PC-9 (cell line): ENCODE results near the gene FAM83C. TPM values are rescaled to one million over a fixed set of nuclear protein-coding genes. Genes with fewer than 3 reads are reported as not detected.
"Not testable (repeated sequence)": the region's sequence is repeated elsewhere in the genome, so short reads cannot be mapped to it uniquely, and the experiment has no call there.

Source experiments
- BruUV-seq: library from RNA; stranded (reverse); fragments of 400-500 nt; replicated peaks from 2 replicates; lab custom pipeline; 2021; lab: Mats Ljungman, UMichigan
- CTCF ChIA-PET: fragments of 300-600 bp; sonication (Branson Sonifier 250); formaldehyde crosslinking; loops from one replicate; lab custom pipeline; 2022; ENCODE audit warnings: antibody characterized with exemption; lab: Charles Lee
- POLR2A ChIA-PET: fragments of 300-600 bp; sonication (Branson Sonifier 250); formaldehyde crosslinking; loops from one replicate; lab custom pipeline; 2022; ENCODE audit warnings: antibody characterized with exemption; ENCODE audit not compliant: unreplicated experiment; lab: Charles Lee
- DNase-seq, 2 experiments: peaks; one replicate each; pipeline versions ENCODE4 v3.0.0 to v3.0.0-alpha.2; 2015 to 2022; ENCODE audit warnings: mixed read lengths in 1 of 2
- H2AFZ ChIP-seq: fragments of 200-600 bp; sonication (generic); 2 replicates; pipeline ENCODE4 v1.8.1; 2017; ENCODE audit warnings: antibody characterized with exemption
- H3F3A ChIP-seq: fragments of 200-600 bp; sonication (generic); 2 replicates; pipeline ENCODE4 v1.8.1; 2017; ENCODE audit warnings: antibody characterized with exemption, mild to moderate bottlenecking, low read depth; ENCODE audit not compliant: insufficient read depth
- H3K27ac ChIP-seq: fragments of 200-600 bp; sonication (generic); 2 replicates; pipeline ENCODE4 v1.6.1; 2016; ENCODE audit warnings: mixed run types
- H3K27me3 ChIP-seq: fragments of 200-600 bp; sonication (generic); 2 replicates; pipeline ENCODE4 v1.6.1; 2016; ENCODE audit warnings: low read depth, mixed run types; ENCODE audit not compliant: insufficient read depth
- H3K36me3 ChIP-seq: fragments of 200-600 bp; sonication (generic); 2 replicates; pipeline ENCODE4 v1.6.1; 2016; ENCODE audit warnings: low read depth, mixed run types
- H3K4me1 ChIP-seq: fragments of 200-600 bp; sonication (generic); replicated peaks from 2 replicates; pipeline ENCODE4 v1.6.1; 2016; ENCODE audit warnings: mixed run types; ENCODE audit not compliant: insufficient read depth
- H3K4me2 ChIP-seq: fragments of 200-600 bp; sonication (generic); 2 replicates; pipeline ENCODE4 v1.6.1; 2017; ENCODE audit warnings: mixed run types
- H3K4me3 ChIP-seq: fragments of 200-600 bp; sonication (generic); 2 replicates; pipeline ENCODE4 v1.6.1; 2016; ENCODE audit warnings: mixed run types
- H3K79me2 ChIP-seq: fragments of 200-600 bp; sonication (generic); 2 replicates; pipeline ENCODE4 v1.6.1; 2017; ENCODE audit warnings: low read depth, mixed run types
- H3K9me2 ChIP-seq: fragments of 200-600 bp; sonication (generic); 2 replicates; pipeline ENCODE4 v1.8.1; 2017; ENCODE audit warnings: mild to moderate bottlenecking; ENCODE audit not compliant: insufficient read depth
- H3K9me3 ChIP-seq: fragments of 200-600 bp; sonication (generic); 2 replicates; pipeline ENCODE4 v1.8.1; 2016; ENCODE audit warnings: low read depth; ENCODE audit not compliant: insufficient read depth
- H4K20me1 ChIP-seq: fragments of 200-600 bp; sonication (generic); 2 replicates; pipeline ENCODE4 v1.8.1; 2017; ENCODE audit not compliant: insufficient read depth
- CTCF ChIP-seq: fragments of 200-600 bp; sonication (generic); conservative IDR thresholded peaks from 2 replicates; pipeline ENCODE4 v1.6.1; 2017; ENCODE audit warnings: mixed run types, antibody characterized with exemption, mild to moderate bottlenecking, moderate library complexity
- EZH2 ChIP-seq: fragments of 200-600 bp; sonication (generic); IDR thresholded peaks from 2 replicates; pipeline ENCODE4 v1.8.0; 2017; ENCODE audit warnings: antibody characterized with exemption, low read depth
- intact Hi-C: fragments of 100-400 bp; cut with micrococcal nuclease; formaldehyde crosslinking; loops from one replicate; pipeline ENCODE4 v1.10.0; 2022; ENCODE audit not compliant: unreplicated experiment
- total RNA-seq: library from RNA; stranded (reverse); gene quantifications from 2 replicates; pipeline ENCODE4 v1.2.3, GENCODE V29; 2021

FAM83C gene
- total RNA-seq, 1 experiment from 2014 or later = not detected

DNA sequence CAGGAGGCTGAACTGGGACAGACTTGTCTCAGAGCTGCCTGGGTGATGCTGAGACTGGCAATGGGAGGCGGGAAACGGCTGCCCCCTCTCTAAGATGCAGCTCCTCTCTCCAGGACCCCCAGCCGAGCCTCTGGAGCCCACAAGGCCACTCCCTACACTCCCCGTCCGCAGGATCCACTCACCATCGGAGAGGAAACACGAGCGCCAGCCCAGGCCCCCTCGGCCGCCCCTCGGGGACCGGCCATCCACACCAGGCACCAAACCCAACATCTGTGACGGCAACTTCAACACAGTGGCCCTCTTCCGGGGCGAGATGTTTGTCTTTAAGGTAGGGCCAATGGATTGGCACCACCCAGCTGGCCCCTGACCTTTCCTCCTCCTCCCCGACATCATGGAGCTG, 25.1 kb downstream of the FAM83C start:
- CTCF ChIA-PET = interaction anchor here (0.5 to 0.8 kb wide), 2 partner anchors 53 to 171 kb away, joined by 3 to 11 read pairs; no protein-coding TSS in a partner anchor
- BruUV-seq = no TSS peak

DNA sequence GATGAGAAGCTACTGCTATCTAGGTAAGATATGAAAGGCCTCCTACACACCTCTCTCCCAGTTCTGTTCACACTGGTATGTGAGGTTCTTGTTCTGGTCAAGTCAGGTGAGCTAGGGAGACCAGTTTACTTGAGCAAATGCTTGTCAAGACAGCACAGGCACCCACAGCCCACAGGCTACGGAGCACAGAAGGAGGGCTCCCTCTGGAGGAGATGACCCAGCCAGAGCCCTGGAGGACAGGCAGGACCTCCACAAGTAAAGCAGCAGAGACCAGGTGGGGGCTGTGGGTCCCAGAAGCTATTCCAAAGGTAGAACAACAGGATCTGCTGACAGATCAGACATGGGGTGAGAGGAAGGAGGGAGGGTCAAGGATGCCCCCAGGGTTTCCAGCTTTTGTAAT, 27.5 kb downstream of the FAM83C start:
- intact Hi-C loops = no loop called here
- peak in 1 of 2 experiments; percentile 44 for DNase-seq
- TF ChIP-seq EZH2 = no peak
- no peak; the same call in 1 of the 2 replicates for TF ChIP-seq CTCF
- Histone ChIP-seq H3K4me2 (no peak overlapping the region), H3K79me2 (no peaks in the 10 kb centered on the region), H3F3A (no peaks in the 10 kb centered on the region; the same call in 1 of the 2 replicates), H3K27ac (no peak overlapping the region), H3K9me2 (no peaks in the 10 kb centered on the region), H2AFZ (no peak overlapping the region), H3K9me3 (no peaks in the 10 kb centered on the region), H3K4me1 (peaks cover 14% of the 10 kb centered on the region), H3K36me3 (no peaks in the 10 kb centered on the region), H3K27me3 (no peaks in the 10 kb centered on the region), H3K4me3 (no peak overlapping the region), H4K20me1 (no peaks in the 10 kb centered on the region)
- no TSS peak for BruUV-seq
- POLR2A ChIA-PET = interaction anchor here (0.6 kb wide), 1 partner anchor 14 kb away, joined by 14 read pairs; no protein-coding TSS in a partner anchor
- CTCF ChIA-PET = interaction anchor here (0.6 to 1.6 kb wide), 10 partner anchors 19 to 686 kb away, joined by 3 to 9 read pairs (median 4); partner anchors contain the start of gene EIF6

More for the DNA sequence above, 25.1 kb downstream of the FAM83C start:
- Histone ChIP-seq H3K36me3 (no peaks in the 10 kb centered on the region), H4K20me1 (no peaks in the 10 kb centered on the region), H3K27me3 (no peaks in the 10 kb centered on the region), H3K9me2 (no peaks in the 10 kb centered on the region), H3F3A (no peaks in the 10 kb centered on the region; the same call in 1 of the 2 replicates), H3K79me2 (no peaks in the 10 kb centered on the region), H3K4me3 (no peak overlapping the region), H2AFZ (no peak overlapping the region), H3K9me3 (no peaks in the 10 kb centered on the region), H3K4me1 (peaks cover 14% of the 10 kb centered on the region), H3K27ac (no peak overlapping the region), H3K4me2 (no peak overlapping the region)
- DNase-seq = no peak
- intact Hi-C loops = no loop called here
- POLR2A ChIA-PET = no interaction called here
- TF ChIP-seq EZH2 (no peak), CTCF (no peak)

GRCh38 chr20:35263532-35264341, 28.5 kb downstream of the FAM83C start:
- H3F3A ChIP-seq = no peaks in the 10 kb centered on the region; the same call in 1 of the 2 replicates
- H2AFZ ChIP-seq = no peak overlapping the region
- no peaks in the 10 kb centered on the region for H3K79me2 ChIP-seq
- H3K9me3 ChIP-seq = no peaks in the 10 kb centered on the region
- POLR2A ChIA-PET = interaction anchor here (0.5 to 0.7 kb wide), 8 partner anchors 116 to 1724 kb away, joined by 3 to 16 read pairs (median 6); no protein-coding TSS in a partner anchor
- BruUV-seq = TSS peak; percentile 77
- CTCF ChIA-PET = interaction anchor here (0.6 to 1.6 kb wide), 12 partner anchors 15 to 675 kb away, joined by 3 to 19 read pairs (median 5); no protein-coding TSS in a partner anchor
- H3K4me1 ChIP-seq = peaks cover 14% of the 10 kb centered on the region
- H3K9me2 ChIP-seq = no peaks in the 10 kb centered on the region
- no peaks in the 10 kb centered on the region for H3K27me3 ChIP-seq
- H3K27ac ChIP-seq = peak overlapping the region; percentile 7; the same call in 1 of the 2 replicates
- intact Hi-C loops = loop anchor here (1.0 kb wide), 2 partner anchors 48 to 116 kb away; partner anchors contain the start of gene EDEM2
- no peak overlapping the region for H3K4me3 ChIP-seq
- H3K36me3 ChIP-seq = no peaks in the 10 kb centered on the region
- TF ChIP-seq EZH2 (no peak), CTCF (no peak)
- DNase-seq = peak in 1 of 2 experiments; percentile 59
- peak overlapping the region; percentile 36 for H3K4me2 ChIP-seq
- H4K20me1 ChIP-seq = no peaks in the 10 kb centered on the region

- not testable (repeated sequence) for H3F3A ChIP-seq, H3K9me3 ChIP-seq, H3K79me2 ChIP-seq, H3K27me3 ChIP-seq, H3K36me3 ChIP-seq, H3K4me3 ChIP-seq, BruUV-seq, H3K9me2 ChIP-seq, H4K20me1 ChIP-seq, H2AFZ ChIP-seq
- ChIA-PET POLR2A (interaction anchor here (0.6 to 0.7 kb wide), 6 partner anchors 115 to 1725 kb away, joined by 3 to 16 read pairs (median 6); no protein-coding TSS in a partner anchor), CTCF (interaction anchor here (0.6 to 1.1 kb wide), 8 partner anchors 16 to 675 kb away, joined by 3 to 19 read pairs (median 6); no protein-coding TSS in a partner anchor)
- Histone ChIP-seq H3K4me1 (peaks cover 14% of the 10 kb centered on the region), H3K27ac (peak overlapping the region; percentile 7; the same call in 1 of the 2 replicates), H3K4me2 (peak overlapping the region; percentile 36)
- intact Hi-C loops = loop anchor here (1.0 kb wide), 2 partner anchors 48 to 116 kb away; partner anchors contain the start of gene EDEM2
- DNase-seq = peak; percentile 51 to 80
Observed at GRCh38 chr20:35262731-35263531, 29.3 kb downstream of the FAM83C start.
